Measurements from ENCODE around the gene DGAT2L6. TPM values are rescaled to one million over a fixed set of nuclear protein-coding genes. Genes with fewer than 3 reads are reported as not detected.

The DGAT2L6 gene
- total and polyA plus RNA-seq, 10 of the 15 experiments (the other 5 are each of a cell fraction or from before 2014, with no cell fraction given), result 0.08 to 0.58 (median 0.31) TPM; not detected in 3

DNA sequence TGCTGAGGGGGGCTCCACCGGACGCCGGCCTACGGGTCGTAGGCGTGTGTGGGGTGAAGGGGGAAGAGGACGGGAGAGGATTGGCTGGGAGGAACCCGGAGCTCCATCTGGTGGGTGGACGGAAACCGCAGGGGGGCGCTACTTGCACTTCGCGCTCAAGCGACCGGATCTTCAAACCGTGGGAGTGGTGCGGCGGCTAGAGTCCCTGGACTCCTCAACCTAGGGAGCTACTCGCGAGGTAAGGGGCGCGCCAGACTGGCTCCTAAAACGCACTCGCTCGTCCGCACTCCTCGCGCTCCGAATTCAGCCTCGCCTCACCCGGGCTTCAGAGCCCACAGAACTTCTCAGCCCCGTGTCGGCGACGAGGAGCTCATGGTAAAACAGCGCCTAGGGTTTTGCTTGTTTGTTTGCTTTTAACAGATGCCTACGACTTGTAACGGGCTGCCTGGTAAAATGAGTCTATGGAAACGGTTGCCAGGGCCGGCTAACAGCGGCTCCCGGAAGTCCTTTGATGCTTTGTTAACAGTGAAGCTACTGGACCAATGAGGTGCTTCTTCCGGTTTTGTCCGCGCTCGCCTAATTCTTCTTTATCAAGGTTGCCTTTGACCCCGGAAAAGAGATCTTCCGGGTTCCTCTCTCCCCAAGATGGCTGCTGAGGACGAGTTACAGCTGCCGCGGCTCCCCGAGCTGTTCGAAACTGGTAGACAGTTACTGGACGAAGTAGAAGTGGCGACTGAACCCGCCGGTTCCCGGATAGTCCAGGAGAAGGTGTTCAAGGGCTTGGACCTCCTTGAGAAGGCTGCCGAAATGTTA, 43.8 kb upstream of the DGAT2L6 start, which contains the start of gene IGBP1 (continued):
- no peak for TF ChIP-seq MYC (IDR thresholded peaks at IDR 0.05; ENCODE audit: insufficient read depth, insufficient read length, insufficient replicate concordance, low read length, severe bottlenecking)
- TF ChIP-seq, protein P1, sequence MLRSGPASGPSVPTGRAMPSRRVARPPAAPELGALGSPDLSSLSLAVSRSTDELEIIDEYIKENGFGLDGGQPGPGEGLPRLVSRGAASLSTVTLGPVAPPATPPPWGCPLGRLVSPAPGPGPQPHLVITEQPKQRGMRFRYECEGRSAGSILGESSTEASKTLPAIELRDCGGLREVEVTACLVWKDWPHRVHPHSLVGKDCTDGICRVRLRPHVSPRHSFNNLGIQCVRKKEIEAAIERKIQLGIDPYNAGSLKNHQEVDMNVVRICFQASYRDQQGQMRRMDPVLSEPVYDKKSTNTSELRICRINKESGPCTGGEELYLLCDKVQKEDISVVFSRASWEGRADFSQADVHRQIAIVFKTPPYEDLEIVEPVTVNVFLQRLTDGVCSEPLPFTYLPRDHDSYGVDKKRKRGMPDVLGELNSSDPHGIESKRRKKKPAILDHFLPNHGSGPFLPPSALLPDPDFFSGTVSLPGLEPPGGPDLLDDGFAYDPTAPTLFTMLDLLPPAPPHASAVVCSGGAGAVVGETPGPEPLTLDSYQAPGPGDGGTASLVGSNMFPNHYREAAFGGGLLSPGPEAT (IDR thresholded peaks at IDR 0.05; ENCODE audit: low read depth), result peak; percentile 69; the same call in 1 of the 2 replicates
- TF ChIP-seq, protein P2, sequence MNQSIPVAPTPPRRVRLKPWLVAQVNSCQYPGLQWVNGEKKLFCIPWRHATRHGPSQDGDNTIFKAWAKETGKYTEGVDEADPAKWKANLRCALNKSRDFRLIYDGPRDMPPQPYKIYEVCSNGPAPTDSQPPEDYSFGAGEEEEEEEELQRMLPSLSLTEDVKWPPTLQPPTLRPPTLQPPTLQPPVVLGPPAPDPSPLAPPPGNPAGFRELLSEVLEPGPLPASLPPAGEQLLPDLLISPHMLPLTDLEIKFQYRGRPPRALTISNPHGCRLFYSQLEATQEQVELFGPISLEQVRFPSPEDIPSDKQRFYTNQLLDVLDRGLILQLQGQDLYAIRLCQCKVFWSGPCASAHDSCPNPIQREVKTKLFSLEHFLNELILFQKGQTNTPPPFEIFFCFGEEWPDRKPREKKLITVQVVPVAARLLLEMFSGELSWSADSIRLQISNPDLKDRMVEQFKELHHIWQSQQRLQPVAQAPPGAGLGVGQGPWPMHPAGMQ (IDR thresholded peaks at IDR 0.05; ENCODE audit: borderline replicate concordance), result no peak
- TF ChIP-seq RB1 (IDR thresholded peaks at IDR 0.05; ENCODE audit: borderline replicate concordance), result 0 out of 2 replicates have a peak, but pooled peaks have one; percentile 51
- no peak for TF ChIP-seq HDAC2 (IDR thresholded peaks at IDR 0.05)
- peak; percentile 82 for TF ChIP-seq RUNX3 (IDR thresholded peaks at IDR 0.05; ENCODE audit: low read length)
- peak; percentile 49 for TF ChIP-seq E4F1 (IDR thresholded peaks at IDR 0.05; ENCODE audit: borderline replicate concordance, partially characterized antibody)
- TF ChIP-seq POLR2AphosphoS2 (IDR thresholded peaks at IDR 0.05; ENCODE audit: low read depth, low read length), result peak; percentile 53; the same call in 1 of the 2 replicates
- TF ChIP-seq TAF1 (IDR thresholded peaks at IDR 0.05; ENCODE audit: borderline replicate concordance, low read depth, low read length), result peak; percentile 90
- no peak for TF ChIP-seq FOXM1 (IDR thresholded peaks at IDR 0.05; ENCODE audit: low read depth, low read length)
- no peak for TF ChIP-seq ASH2L (IDR thresholded peaks at IDR 0.05; ENCODE audit: borderline replicate concordance, low read depth)
- no peak for TF ChIP-seq PBX3 (IDR thresholded peaks at IDR 0.05; ENCODE audit: insufficient replicate concordance, low read depth, low read length)

All from GM12878 (cell line).